Subcutaneous adipose tissue (tissue), 4 donors: ENCODE measurements around the gene PIM3. TPM values are rescaled to one million over a fixed set of nuclear protein-coding genes. Genes with fewer than 3 reads are reported as not detected.
A peak's percentile ranks its signal among the peaks of the same experiment; 100 is the strongest.

Experiments
- small RNA-seq: library from RNA; depleted of rRNA; stranded (forward); fragments of <200 nt; gene quantifications from one replicate; pipeline ENCODE3, GENCODE V24; 2016
- total RNA-seq, 4 donors: library from RNA; depleted of rRNA; stranded (reverse); fragments of >200 nt; gene quantifications; one replicate each; pipeline ENCODE4 v1.1.0, GENCODE V29; 2016

The PIM3 gene
- total RNA-seq, 4 donors from 2014 or later: 25.8 to 174 (median 59.0) TPM

Small RNA genes within 50 kb of the gene (small RNA-seq; reads per million reads assigned to genes)
- 1.2 reads per million, percentile 7 among the genes with 10 or more reads in this experiment for gene MIR6821

Other genes with a start within 250 kb of the PIM3 start
- gene BRD1, start 132.9 kb upstream of the PIM3 start, total RNA-seq: 10 to 100 TPM; 21.2 to 37.1 (median 28.6) TPM
- 10 to 100 TPM in 1 of 4 donors, 1 to 10 TPM in 3; 6.0 to 11.1 (median 7.0) TPM for gene ZBED4, start 106.9 kb upstream of the PIM3 start, total RNA-seq
- 10 to 100 TPM in 1 of 4 donors, 1 to 10 TPM in 3; 5.9 to 13.9 (median 9.2) TPM for gene ALG12, start 42.3 kb upstream of the PIM3 start, total RNA-seq
- 10 to 100 TPM; 24.0 to 40.9 (median 31.9) TPM for gene CRELD2, start 42.1 kb upstream of the PIM3 start, total RNA-seq
- gene IL17REL, start 52.0 kb downstream of the PIM3 start, total RNA-seq: not detected
- gene TTLL8, start 97.5 kb downstream of the PIM3 start, total RNA-seq: not detected
- gene MLC1, start 124.7 kb downstream of the PIM3 start, total RNA-seq: 1 to 10 TPM in 1 of 4 donors, under 1 TPM in 1, not detected in 2; 0.22 to 1.1 TPM
- gene MOV10L1, start 129.2 kb downstream of the PIM3 start, total RNA-seq: 1 to 10 TPM in 2 of 4 donors, under 1 TPM in 1, not detected in 1; 0.17 to 1.3 (median 1.1) TPM
- under 1 TPM in 1 of 4 donors, not detected in 3; 0.44 TPM for gene PANX2, start 210.0 kb downstream of the PIM3 start, total RNA-seq
- 10 to 100 TPM; 10.8 to 30.5 (median 17.8) TPM for gene TRABD, start 225.1 kb downstream of the PIM3 start, total RNA-seq
- gene SELENOO, start 240.2 kb downstream of the PIM3 start, total RNA-seq: 10 to 100 TPM; 13.2 to 36.5 (median 18.9) TPM